HG03432 (cell line): ENCODE measurements around the gene LPO.

Experiments
- ATAC-seq: cut with Tn5 transposase; IDR thresholded peaks from one replicate; pipeline ENCODE4 v1.9.1; 2021; ENCODE audit warnings: mild to moderate bottlenecking, moderate library complexity; ENCODE audit not compliant: unreplicated experiment

The LPO gene

GRCh38 chr17:58277107-58277801 is 38.9 kb downstream of the LPO start:
- ATAC-seq, result no peak

- ATAC-seq, result no peak
Measured at GRCh38 chr17:58277802-58278595, 39.6 kb downstream of the LPO start.

GRCh38 chr17:58278661-58279015 is 40.3 kb downstream of the LPO start:
- no peak for ATAC-seq

GRCh38 chr17:58279016-58279711 is 40.8 kb downstream of the LPO start:
- no peak for ATAC-seq

- no peak for ATAC-seq
Measured at GRCh38 chr17:58279736-58280479, 41.5 kb downstream of the LPO start.

GRCh38 chr17:58280480-58281217 is 42.3 kb downstream of the LPO start, which contains the start of gene MPO:
MPO (minus strand) TSS chr17:58280935; CDS start chr17:58280758, 177 bp downstream.
- no peak for ATAC-seq

GRCh38 chr17:58281511-58282011 is 43.2 kb downstream of the LPO start:
- ATAC-seq, result no peak

- ATAC-seq, result no peak
Measured at GRCh38 chr17:58282442-58282841, 44.1 kb downstream of the LPO start.

- no peak for ATAC-seq
Measured at GRCh38 chr17:58283674-58284612, 45.6 kb downstream of the LPO start.

GRCh38 chr17:58284613-58285421 is 46.4 kb downstream of the LPO start:
- no peak for ATAC-seq

GRCh38 chr17:58285422-58285810 is 47.0 kb downstream of the LPO start:
- ATAC-seq, result no peak

GRCh38 chr17:58289869-58290268 is 51.5 kb downstream of the LPO start:
- ATAC-seq, result no peak

- no peak for ATAC-seq
Measured at GRCh38 chr17:58291246-58291645, 52.9 kb downstream of the LPO start.

- ATAC-seq, result no peak
Measured at GRCh38 chr17:58294034-58294433, 55.6 kb downstream of the LPO start.

- no peak for ATAC-seq
Measured at GRCh38 chr17:58300336-58300735, 62.0 kb downstream of the LPO start.

- no peak for ATAC-seq
Measured at GRCh38 chr17:58301504-58302150, 63.2 kb downstream of the LPO start.

- ATAC-seq, result no peak
Measured at GRCh38 chr17:58302171-58302918, 64.0 kb downstream of the LPO start.
